Adrenal gland (tissue), 5 donors: ENCODE measurements around the gene PSTK.

Experiments
- CTCF ChIP-seq, 6 experiments: fragments of 450-650 bp in 4 of 6; fragments of 200-600 bp in 2 of 6; sonication (generic) in 1 of 6; IDR thresholded peaks; 1 replicate in 5 of 6; 2 replicates in 1 of 6; pipeline versions ENCODE4 v1.5.1 to v1.8.0; 2016 to 2021; ENCODE audit warnings: antibody characterized with exemption in 6 of 6, mild to moderate bottlenecking in 2 of 6, moderate library complexity in 1 of 6
- POLR2A ChIP-seq, 2 donors: fragments of 450-650 bp; IDR thresholded peaks; one replicate each; pipeline ENCODE4 v1.6.1; 2017; ENCODE audit warnings: antibody characterized with exemption in 2 of 2, mild to moderate bottlenecking in 2 of 2, moderate library complexity in 1 of 2
- donor health status: DM: no; HTN: no; CAD: no.

- no peak for TF ChIP-seq CTCF (IDR thresholded peaks at IDR 0.05)
- no peak for TF ChIP-seq POLR2A (IDR thresholded peaks at IDR 0.05)
Measured at GRCh38 chr10:123017421-123018165, 37.4 kb downstream of the PSTK start.
